GM12878 (cell line): Measurements from ENCODE around the gene USP25. TPM values are rescaled to one million over a fixed set of nuclear protein-coding genes. Genes with fewer than 3 reads are reported as not detected.

ENCODE experiments used
- HDAC2 ChIP-seq: fragments of 200-600 bp; sonication (generic); IDR thresholded peaks from 2 replicates; pipeline ENCODE4 v1.6.1; 2017
- NRF1 ChIP-seq: conservative IDR thresholded peaks from 2 replicates; pipeline ENCODE4 v1.6.1; 2011; ENCODE audit warnings: mild to moderate bottlenecking, low read depth, low read length, improper control_type of control experiment
- PAX5 ChIP-seq: IDR thresholded peaks from 2 replicates; pipeline ENCODE4 v1.6.1; 2011; ENCODE audit warnings: low read depth, low read length, borderline replicate concordance
- STAT1 ChIP-seq: fragments of 450-650 bp; conservative IDR thresholded peaks from 2 replicates; pipeline ENCODE4 v1.6.1; 2014; ENCODE audit warnings: antibody characterized with exemption, mild to moderate bottlenecking
- polyA plus RNA-seq, 11 experiments: library from polyadenylated mRNA; depleted of rRNA in 4 of 11; unstranded in 6 of 11; stranded (reverse) in 5 of 11; fragments of >200 nt; fragmentation: Nextera tagmentation in 4 of 11; fragmentation: Illumina TruSeq in 1 of 11; extraction: Ambion mirVana in 4 of 11; extraction: Trizol in 1 of 11; gene quantifications; 1 replicate in 1 of 11; 2 replicates in 10 of 11; pipeline versions ENCODE4 v1.2.1 to v1.2.3, GENCODE V29; 2011 to 2016; ENCODE audit warnings: inconsistent platforms in 2 of 11, missing spikeins in 2 of 11, low read depth in 1 of 11
- total RNA-seq, 4 experiments: library from RNA; depleted of rRNA in 3 of 4; stranded (reverse); fragments of >200 nt in 3 of 4; fragmentation: Illumina TruSeq in 1 of 4; extraction: Trizol in 1 of 4; gene quantifications; 2 replicates each; pipeline versions ENCODE4 v1.2.1 to v1.2.3, GENCODE V29; 2013 to 2021
- TF ChIP-seq, protein P1 (sequence below): fragments of 450-650 bp; IDR thresholded peaks from 2 replicates; pipeline ENCODE4 v1.6.1; 2017; ENCODE audit warnings: antibody characterized with exemption, mild to moderate bottlenecking, moderate library complexity
- TF ChIP-seq, protein P2 (sequence below): fragments of 450-650 bp; formaldehyde crosslinking; IDR thresholded peaks from 2 replicates; pipeline ENCODE4 v1.4.0; 2020; ENCODE audit warnings: mild to moderate bottlenecking, moderate library complexity
- TF ChIP-seq, protein P3 (sequence below), 3 experiments: IDR thresholded peaks in 2 of 3; conservative IDR thresholded peaks in 1 of 3; 2 replicates each; pipeline ENCODE4 v1.5.1; 2011; ENCODE audit warnings: low read depth in 3 of 3, low read length in 3 of 3, mild to moderate bottlenecking in 3 of 3, control low read depth in 2 of 3, moderate library complexity in 2 of 3, inconsistent platforms in 1 of 3, mixed read lengths in 1 of 3; ENCODE audit not compliant: control insufficient read depth in 2 of 3, insufficient read depth in 1 of 3; ENCODE audit errors: extremely low read depth in 1 of 3

Gene USP25
- total and polyA plus RNA-seq, 10 of the 15 experiments (the other 5 are each of a cell fraction or from before 2014, with no cell fraction given) = 1.5 to 31.3 (median 23.4) TPM

DNA sequence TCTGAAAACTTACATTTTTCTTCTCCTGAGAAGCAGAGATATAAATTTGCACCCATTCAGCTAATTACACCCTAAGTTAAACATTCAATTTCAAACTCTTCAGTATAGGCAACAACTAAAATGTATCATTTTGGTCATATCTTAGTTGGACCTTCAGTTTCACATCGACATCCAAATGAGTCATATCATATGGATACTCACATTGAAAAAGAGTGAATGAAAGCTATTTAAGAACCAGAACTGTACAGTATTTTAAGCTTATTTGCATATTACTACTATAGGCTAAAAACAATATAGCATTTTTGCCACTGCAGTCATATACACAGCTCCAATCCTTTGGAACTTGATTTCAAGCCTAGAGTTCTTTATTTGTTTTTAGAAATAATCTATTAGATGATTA lies 33.6 kb downstream of the USP25 start (continued):
- TF ChIP-seq, protein P1, sequence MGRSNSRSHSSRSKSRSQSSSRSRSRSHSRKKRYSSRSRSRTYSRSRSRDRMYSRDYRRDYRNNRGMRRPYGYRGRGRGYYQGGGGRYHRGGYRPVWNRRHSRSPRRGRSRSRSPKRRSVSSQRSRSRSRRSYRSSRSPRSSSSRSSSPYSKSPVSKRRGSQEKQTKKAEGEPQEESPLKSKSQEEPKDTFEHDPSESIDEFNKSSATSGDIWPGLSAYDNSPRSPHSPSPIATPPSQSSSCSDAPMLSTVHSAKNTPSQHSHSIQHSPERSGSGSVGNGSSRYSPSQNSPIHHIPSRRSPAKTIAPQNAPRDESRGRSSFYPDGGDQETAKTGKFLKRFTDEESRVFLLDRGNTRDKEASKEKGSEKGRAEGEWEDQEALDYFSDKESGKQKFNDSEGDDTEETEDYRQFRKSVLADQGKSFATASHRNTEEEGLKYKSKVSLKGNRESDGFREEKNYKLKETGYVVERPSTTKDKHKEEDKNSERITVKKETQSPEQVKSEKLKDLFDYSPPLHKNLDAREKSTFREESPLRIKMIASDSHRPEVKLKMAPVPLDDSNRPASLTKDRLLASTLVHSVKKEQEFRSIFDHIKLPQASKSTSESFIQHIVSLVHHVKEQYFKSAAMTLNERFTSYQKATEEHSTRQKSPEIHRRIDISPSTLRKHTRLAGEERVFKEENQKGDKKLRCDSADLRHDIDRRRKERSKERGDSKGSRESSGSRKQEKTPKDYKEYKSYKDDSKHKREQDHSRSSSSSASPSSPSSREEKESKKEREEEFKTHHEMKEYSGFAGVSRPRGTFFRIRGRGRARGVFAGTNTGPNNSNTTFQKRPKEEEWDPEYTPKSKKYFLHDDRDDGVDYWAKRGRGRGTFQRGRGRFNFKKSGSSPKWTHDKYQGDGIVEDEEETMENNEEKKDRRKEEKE = no peak
- TF ChIP-seq HDAC2 (no peak), NRF1 (no peak), PAX5 (no peak), STAT1 (no peak)
- TF ChIP-seq, protein P2, sequence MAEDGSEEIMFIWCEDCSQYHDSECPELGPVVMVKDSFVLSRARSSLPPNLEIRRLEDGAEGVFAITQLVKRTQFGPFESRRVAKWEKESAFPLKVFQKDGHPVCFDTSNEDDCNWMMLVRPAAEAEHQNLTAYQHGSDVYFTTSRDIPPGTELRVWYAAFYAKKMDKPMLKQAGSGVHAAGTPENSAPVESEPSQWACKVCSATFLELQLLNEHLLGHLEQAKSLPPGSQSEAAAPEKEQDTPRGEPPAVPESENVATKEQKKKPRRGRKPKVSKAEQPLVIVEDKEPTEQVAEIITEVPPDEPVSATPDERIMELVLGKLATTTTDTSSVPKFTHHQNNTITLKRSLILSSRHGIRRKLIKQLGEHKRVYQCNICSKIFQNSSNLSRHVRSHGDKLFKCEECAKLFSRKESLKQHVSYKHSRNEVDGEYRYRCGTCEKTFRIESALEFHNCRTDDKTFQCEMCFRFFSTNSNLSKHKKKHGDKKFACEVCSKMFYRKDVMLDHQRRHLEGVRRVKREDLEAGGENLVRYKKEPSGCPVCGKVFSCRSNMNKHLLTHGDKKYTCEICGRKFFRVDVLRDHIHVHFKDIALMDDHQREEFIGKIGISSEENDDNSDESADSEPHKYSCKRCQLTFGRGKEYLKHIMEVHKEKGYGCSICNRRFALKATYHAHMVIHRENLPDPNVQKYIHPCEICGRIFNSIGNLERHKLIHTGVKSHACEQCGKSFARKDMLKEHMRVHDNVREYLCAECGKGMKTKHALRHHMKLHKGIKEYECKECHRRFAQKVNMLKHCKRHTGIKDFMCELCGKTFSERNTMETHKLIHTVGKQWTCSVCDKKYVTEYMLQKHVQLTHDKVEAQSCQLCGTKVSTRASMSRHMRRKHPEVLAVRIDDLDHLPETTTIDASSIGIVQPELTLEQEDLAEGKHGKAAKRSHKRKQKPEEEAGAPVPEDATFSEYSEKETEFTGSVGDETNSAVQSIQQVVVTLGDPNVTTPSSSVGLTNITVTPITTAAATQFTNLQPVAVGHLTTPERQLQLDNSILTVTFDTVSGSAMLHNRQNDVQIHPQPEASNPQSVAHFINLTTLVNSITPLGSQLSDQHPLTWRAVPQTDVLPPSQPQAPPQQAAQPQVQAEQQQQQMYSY (CRISPR knock-in tag) = no peak
- TF ChIP-seq, protein P3, sequence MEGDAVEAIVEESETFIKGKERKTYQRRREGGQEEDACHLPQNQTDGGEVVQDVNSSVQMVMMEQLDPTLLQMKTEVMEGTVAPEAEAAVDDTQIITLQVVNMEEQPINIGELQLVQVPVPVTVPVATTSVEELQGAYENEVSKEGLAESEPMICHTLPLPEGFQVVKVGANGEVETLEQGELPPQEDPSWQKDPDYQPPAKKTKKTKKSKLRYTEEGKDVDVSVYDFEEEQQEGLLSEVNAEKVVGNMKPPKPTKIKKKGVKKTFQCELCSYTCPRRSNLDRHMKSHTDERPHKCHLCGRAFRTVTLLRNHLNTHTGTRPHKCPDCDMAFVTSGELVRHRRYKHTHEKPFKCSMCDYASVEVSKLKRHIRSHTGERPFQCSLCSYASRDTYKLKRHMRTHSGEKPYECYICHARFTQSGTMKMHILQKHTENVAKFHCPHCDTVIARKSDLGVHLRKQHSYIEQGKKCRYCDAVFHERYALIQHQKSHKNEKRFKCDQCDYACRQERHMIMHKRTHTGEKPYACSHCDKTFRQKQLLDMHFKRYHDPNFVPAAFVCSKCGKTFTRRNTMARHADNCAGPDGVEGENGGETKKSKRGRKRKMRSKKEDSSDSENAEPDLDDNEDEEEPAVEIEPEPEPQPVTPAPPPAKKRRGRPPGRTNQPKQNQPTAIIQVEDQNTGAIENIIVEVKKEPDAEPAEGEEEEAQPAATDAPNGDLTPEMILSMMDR (IDR thresholded peaks at IDR 0.05 in 2 of 3, conservative IDR thresholded peaks at IDR 0.05 in 1 of 3; ENCODE audit: control insufficient read depth in 2 of 3, extremely low read depth in 1 of 3, insufficient read depth in 1 of 3, low read depth in 3 of 3, low read length in 3 of 3) = no peak
